Body of pancreas (tissue), 4 donors: ENCODE results near the gene CDC25B. TPM values are rescaled to one million over a fixed set of nuclear protein-coding genes. Genes with fewer than 3 reads are reported as not detected.

ENCODE experiments used
- ATAC-seq: fragments of 150-250 bp; one replicate; pipeline ENCODE4 v1.9.1; 2016
- DNase-seq, 4 donors: peaks; one replicate each; pipeline ENCODE4 v3.0.0-alpha.2; 2019
- H3K27ac ChIP-seq, 4 donors: fragments of 200-600 bp; sonication (generic); 1 replicate in 3 of 4; 2 replicates in 1 of 4; pipeline versions ENCODE4 v1.5.1 to v1.6.1; 2016 to 2019; ENCODE audit warnings: mild to moderate bottlenecking in 1 of 4, mixed read lengths in 1 of 4, moderate library complexity in 1 of 4
- H3K27me3 ChIP-seq, 2 donors: fragments of 200-600 bp; sonication (generic); one replicate each; pipeline ENCODE4 v1.6.0; 2016; ENCODE audit warnings: mild to moderate bottlenecking in 1 of 2
- H3K36me3 ChIP-seq, 2 donors: fragments of 200-600 bp; sonication (generic); replicated peaks in 1 of 2; 2 replicates each; pipeline ENCODE4 v1.5.1; 2016; ENCODE audit warnings: low read depth in 2 of 2; ENCODE audit not compliant: insufficient read depth in 1 of 2
- H3K4me1 ChIP-seq: fragments of 200-600 bp; sonication (generic); one replicate; pipeline ENCODE4 v1.6.0; 2016
- H3K4me3 ChIP-seq, 2 donors: fragments of 200-600 bp; sonication (generic); 1 replicate in 1 of 2; 2 replicates in 1 of 2; pipeline ENCODE4 v1.5.1; 2016 to 2019
- H3K9me3 ChIP-seq, 3 donors: fragments of 200-600 bp; sonication (generic); 1 replicate in 2 of 3; 2 replicates in 1 of 3; pipeline ENCODE4 v1.5.1; 2016
- CTCF ChIP-seq, 7 experiments: fragments of 450-650 bp in 4 of 7; fragments of 200-600 bp in 3 of 7; sonication (generic) in 3 of 7; IDR thresholded peaks; one replicate each; pipeline ENCODE4 v1.5.1; 2016 to 2019; ENCODE audit warnings: antibody characterized with exemption in 7 of 7
- POLR2A ChIP-seq, 3 donors: fragments of 450-650 bp; IDR thresholded peaks; one replicate each; pipeline ENCODE4 v1.6.1; 2016; ENCODE audit warnings: antibody characterized with exemption in 3 of 3, mild to moderate bottlenecking in 2 of 3
- WGBS, 2 donors: methylation state at CpG; one replicate each; pipeline ENCODE4 v1.1.5; 2017; 5-methylcytosine and 5-hydroxymethylcytosine counted together
- intact Hi-C: fragments of 100-400 bp; cut with DNase I; formaldehyde crosslinking; loops from one replicate; pipeline ENCODE4 v1.15.1; 2023
- total RNA-seq, 2 donors: library from RNA; depleted of rRNA; stranded (reverse); fragments of >200 nt; gene quantifications; one replicate each; pipeline ENCODE4 v1.1.0, GENCODE V29; 2016

Gene CDC25B
- total RNA-seq, 2 donors from 2014 or later, result 8.8 to 22.7 TPM

GRCh38 chr20:3749689-3750531 lies 46.2 kb upstream of the CDC25B start:
- DNase-seq (peak in 3 of 4 donors; percentile 55 to 75 (median 58)), ATAC-seq (peak; percentile 45)
- Histone ChIP-seq H3K4me3 (no peak overlapping the region), H3K36me3 (no peaks in the 10 kb centered on the region), H3K27ac (no peak overlapping the region), H3K9me3 (no peaks in the 10 kb centered on the region), H3K27me3 (peaks cover 0 to 13% of the 10 kb centered on the region in 2 donors), H3K4me1 (peaks cover 40% of the 10 kb centered on the region)
- TF ChIP-seq CTCF (IDR thresholded peaks at IDR 0.05) (peak; percentile 58 to 83 (median 76)), POLR2A (IDR thresholded peaks at IDR 0.05) (no peak)
- intact Hi-C loops, result no loop called here
- WGBS, 2 donors, result 23 to 37% methylated on average over 7 to 48 of the region's 72 CpGs

- H3K4me3 ChIP-seq, result no peak overlapping the region
- TF ChIP-seq POLR2A (IDR thresholded peaks at IDR 0.05), result no peak
- no peak for TF ChIP-seq CTCF (IDR thresholded peaks at IDR 0.05)
- H3K27ac ChIP-seq, result no peak overlapping the region
- ATAC-seq (no peak), DNase-seq (no peak)
- WGBS, 2 donors, result 46 to 66% methylated on average over 4 to 20 of the region's 31 CpGs
- intact Hi-C loops, result no loop called here
- no peaks in the 10 kb centered on the region for H3K36me3 ChIP-seq
- H3K9me3 ChIP-seq, result no peaks in the 10 kb centered on the region
- peaks cover 0 to 13% of the 10 kb centered on the region in 2 donors for H3K27me3 ChIP-seq
- peaks cover 32% of the 10 kb centered on the region for H3K4me1 ChIP-seq
Measured at GRCh38 chr20:3751305-3751674, 44.8 kb upstream of the CDC25B start.

- Histone ChIP-seq H3K4me3 (peak overlapping the region in 1 of 2 donors; percentile 16), H3K9me3 (no peaks in the 10 kb centered on the region), H3K36me3 (no peaks in the 10 kb centered on the region), H3K27me3 (peaks cover 0 to 13% of the 10 kb centered on the region in 2 donors), H3K27ac (no peak overlapping the region), H3K4me1 (peaks cover 32% of the 10 kb centered on the region)
- intact Hi-C loops, result no loop called here
- TF ChIP-seq CTCF (IDR thresholded peaks at IDR 0.05) (no peak), POLR2A (IDR thresholded peaks at IDR 0.05) (peak in 1 of 3 donors; percentile 11)
- DNase-seq (peak; percentile 57 to 76 (median 63)), ATAC-seq (peak; percentile 50)
- 4 to 21% methylated on average over 2 to 94 of the region's 95 CpGs for WGBS, 2 donors
Measured at GRCh38 chr20:3751675-3752385, 44.3 kb upstream of the CDC25B start.

- no peak for DNase-seq
- H3K27me3 ChIP-seq, result peaks cover 0 to 13% of the 10 kb centered on the region in 2 donors
- no peaks in the 10 kb centered on the region for H3K36me3 ChIP-seq
- WGBS, 2 donors, result 18 to 29% methylated on average over 13 of the region's 13 CpGs
- no peak for TF ChIP-seq CTCF (IDR thresholded peaks at IDR 0.05)
- no peak for TF ChIP-seq POLR2A (IDR thresholded peaks at IDR 0.05)
- H3K4me1 ChIP-seq, result peaks cover 32% of the 10 kb centered on the region
- intact Hi-C loops, result no loop called here
- no peaks in the 10 kb centered on the region for H3K9me3 ChIP-seq
- no peak overlapping the region for H3K27ac ChIP-seq
- no peak overlapping the region for H3K4me3 ChIP-seq
- ATAC-seq, result no peak
Measured at GRCh38 chr20:3752386-3752759, 43.7 kb upstream of the CDC25B start.
